ENCODE results near the gene FTO.

FTO gene

DNA sequence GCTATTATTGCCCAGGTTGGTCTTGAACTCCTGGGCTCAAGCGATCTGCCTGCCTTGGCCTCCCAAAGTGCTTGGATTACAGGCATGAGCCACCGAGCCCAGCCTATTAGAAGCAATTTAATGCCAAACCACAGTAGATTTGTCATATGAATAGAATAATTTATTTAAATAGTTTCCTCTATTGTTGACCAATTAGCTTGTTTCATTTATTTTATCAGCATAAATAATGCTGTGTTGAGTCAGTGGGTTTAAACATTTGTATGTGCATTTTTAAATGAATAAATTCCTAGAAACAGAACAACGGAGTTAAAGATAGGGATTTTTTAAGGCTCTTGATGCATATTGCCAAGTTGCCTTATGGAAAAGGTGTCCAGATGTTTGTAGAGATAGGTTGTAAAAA, 26.7 kb downstream of the FTO start:
- Mint-ChIP-seq H3K27ac (no peak overlapping the region), H3K4me3 (no peak overlapping the region), H3K27me3 (no peaks in the 10 kb centered on the region), H3K36me3 (peaks cover 20% of the 10 kb centered on the region), H3K9me3 (peaks cover 5% of the 10 kb centered on the region), H3K4me1 (peaks cover 59% of the 10 kb centered on the region)
- no peak for ATAC-seq

DNA sequence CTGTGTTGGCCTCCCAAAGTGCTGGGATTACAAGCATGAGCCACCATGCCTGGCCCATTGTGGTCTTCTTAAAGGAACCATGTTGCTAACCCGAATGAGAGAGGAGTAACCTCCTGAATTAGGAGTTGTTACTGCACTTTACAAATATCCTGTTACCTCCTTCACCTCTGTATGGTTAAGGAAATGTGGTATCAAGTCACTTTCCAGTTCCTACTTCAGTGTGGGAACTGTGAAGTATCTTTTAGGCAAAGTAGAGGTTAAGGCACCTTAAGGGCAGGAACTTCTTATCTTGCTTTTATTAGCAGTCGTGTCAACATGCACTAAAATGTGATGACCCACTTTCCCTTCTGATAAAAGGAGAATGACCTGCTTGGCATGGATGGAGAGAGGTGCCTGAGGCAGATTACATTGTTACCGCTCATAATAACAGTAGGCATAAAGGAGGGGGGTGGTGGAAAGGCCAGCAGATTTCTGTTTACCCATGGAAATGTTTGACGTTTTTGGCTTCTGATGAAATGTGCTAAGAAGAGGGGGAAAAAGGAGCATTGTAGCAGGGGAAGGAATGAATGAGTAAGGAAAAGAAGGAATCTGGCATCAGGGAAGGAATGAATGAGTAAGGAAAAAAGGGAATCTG, 28.5 kb downstream of the FTO start:
- Mint-ChIP-seq H3K36me3 (peaks cover 19% of the 10 kb centered on the region), H3K27me3 (no peaks in the 10 kb centered on the region), H3K27ac (no peak overlapping the region), H3K9me3 (no peaks in the 10 kb centered on the region), H3K4me3 (no peak overlapping the region), H3K4me1 (peaks cover 55% of the 10 kb centered on the region)
- ATAC-seq = no peak

DNA sequence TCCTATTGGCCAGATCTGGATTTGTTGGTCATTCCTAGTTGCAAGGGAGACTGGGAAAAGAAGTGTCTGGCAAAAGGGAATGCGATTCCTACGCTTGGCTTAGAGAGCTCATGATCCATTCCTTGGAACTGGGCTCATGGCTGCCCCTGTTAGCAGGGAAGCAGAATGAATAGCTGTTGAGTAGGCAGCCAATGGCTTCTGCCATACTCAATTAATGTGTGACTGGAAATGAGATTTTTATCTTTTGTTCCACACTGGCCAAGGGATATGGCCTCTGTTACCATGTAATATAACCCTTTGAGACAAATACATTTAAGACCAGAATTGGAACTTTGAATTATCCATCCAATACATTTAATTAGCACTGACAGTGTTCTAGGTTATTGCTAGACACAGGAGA, 31.0 kb downstream of the FTO start:
- ATAC-seq = no peak
- no peaks in the 10 kb centered on the region for H3K9me3 Mint-ChIP-seq
- H3K4me1 Mint-ChIP-seq = peaks cover 42% of the 10 kb centered on the region
- no peak overlapping the region for H3K4me3 Mint-ChIP-seq
- no peak overlapping the region for H3K27ac Mint-ChIP-seq
- peaks cover 7% of the 10 kb centered on the region for H3K36me3 Mint-ChIP-seq
- H3K27me3 Mint-ChIP-seq = no peaks in the 10 kb centered on the region

DNA sequence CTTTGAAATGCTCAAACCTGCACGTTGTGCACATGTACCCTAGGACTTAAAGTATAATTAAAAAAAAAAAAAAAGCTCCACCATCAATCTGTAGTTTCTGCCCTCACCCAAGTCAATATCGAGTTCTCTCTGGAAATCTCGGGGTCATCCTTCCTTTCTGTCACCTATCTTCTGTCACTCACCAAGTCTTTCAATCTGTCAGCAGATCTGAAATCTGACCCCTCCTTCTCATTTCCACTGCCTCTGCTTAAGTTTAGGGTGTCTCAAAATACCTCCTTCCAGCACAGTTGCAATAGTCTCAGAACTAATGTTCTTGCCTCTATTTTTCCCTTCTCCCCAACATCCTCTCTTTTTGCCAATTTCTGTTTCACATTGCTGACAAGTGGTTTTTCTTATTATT, 32.3 kb downstream of the FTO start:
- H3K27ac Mint-ChIP-seq = no peak overlapping the region

DNA sequence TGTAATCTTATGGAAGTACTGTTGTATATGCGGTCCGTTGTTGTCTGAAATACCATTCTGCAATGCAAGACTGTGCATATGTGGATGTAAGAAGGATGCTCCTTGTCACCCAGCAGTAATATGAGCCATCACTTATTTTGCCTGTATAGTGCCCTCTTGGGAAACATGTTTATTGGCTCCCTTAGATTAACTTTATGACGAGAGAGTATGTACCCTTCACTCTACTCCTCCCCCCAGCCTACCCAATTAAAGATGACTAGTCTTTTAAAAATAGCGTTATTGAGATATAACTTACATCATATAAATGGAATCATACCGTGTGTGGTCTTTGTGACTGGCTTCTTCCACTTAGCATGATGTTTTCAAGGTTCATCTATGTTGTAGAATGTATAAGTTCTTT, 33.6 kb downstream of the FTO start:
- peaks cover 7% of the 10 kb centered on the region for H3K36me3 Mint-ChIP-seq

More for the DNA sequence above, 32.3 kb downstream of the FTO start:
- no peaks in the 10 kb centered on the region for H3K9me3 Mint-ChIP-seq
- H3K36me3 Mint-ChIP-seq = peaks cover 7% of the 10 kb centered on the region
- peaks cover 34% of the 10 kb centered on the region for H3K4me1 Mint-ChIP-seq
- ATAC-seq = no peak
- no peaks in the 10 kb centered on the region for H3K27me3 Mint-ChIP-seq
- no peak overlapping the region for H3K4me3 Mint-ChIP-seq

DNA sequence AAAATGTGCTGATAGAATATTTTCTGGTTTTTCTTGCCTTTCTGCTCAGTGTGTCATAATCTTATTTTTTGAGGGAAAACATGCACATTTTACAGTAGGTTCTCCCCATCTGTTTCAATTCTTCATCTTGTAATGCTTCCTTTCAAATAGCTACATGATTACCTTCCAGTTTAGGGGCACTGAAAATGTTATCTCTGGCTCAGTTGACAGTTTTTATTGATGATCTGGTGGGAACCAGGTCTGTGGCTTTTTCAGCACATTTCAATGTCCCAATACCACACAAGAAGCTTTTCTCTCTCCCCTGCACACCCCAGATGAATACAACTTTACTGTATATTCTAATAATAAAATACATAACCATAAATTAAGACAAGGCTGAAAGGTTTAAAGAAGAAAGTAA, 36.5 kb downstream of the FTO start:
- no peaks in the 10 kb centered on the region for H3K27me3 Mint-ChIP-seq
- no peak overlapping the region for H3K4me3 Mint-ChIP-seq
- peaks cover 7% of the 10 kb centered on the region for H3K36me3 Mint-ChIP-seq
- H3K9me3 Mint-ChIP-seq = no peaks in the 10 kb centered on the region
- peaks cover 29% of the 10 kb centered on the region for H3K4me1 Mint-ChIP-seq
- no peak overlapping the region for H3K27ac Mint-ChIP-seq
- ATAC-seq = no peak

More for the DNA sequence above, 33.6 kb downstream of the FTO start:
- peaks cover 29% of the 10 kb centered on the region for H3K4me1 Mint-ChIP-seq
- ATAC-seq = no peak
- H3K27me3 Mint-ChIP-seq = no peaks in the 10 kb centered on the region
- no peaks in the 10 kb centered on the region for H3K9me3 Mint-ChIP-seq
- no peak overlapping the region for H3K4me3 Mint-ChIP-seq
- no peak overlapping the region for H3K27ac Mint-ChIP-seq

DNA sequence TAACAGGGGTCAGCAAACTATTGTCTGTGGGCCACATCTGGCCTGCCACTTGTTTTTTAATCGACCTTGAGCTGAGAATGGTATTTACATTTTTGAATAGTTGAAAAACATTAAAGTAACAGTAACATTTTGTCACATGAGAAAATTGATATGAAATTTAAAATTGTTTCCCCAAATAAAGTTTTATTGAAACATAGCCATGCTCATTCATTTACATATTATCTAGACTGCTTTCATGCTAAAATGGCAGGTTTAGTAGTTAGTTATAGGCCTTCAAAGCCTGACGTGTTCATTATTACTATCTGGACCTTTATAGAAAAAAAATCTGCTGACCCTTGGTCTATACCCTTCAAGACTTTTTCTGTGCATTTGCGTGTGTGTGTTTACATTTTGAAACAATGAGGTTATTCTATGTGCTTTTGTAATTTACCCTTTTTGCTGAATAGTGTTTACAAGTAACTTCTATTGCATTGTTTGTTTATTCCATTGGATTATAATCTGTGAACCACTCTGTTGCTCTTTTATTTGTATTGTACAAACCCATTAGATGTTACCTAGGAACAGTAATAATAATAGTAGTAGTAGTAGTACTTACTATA, 37.1 kb downstream of the FTO start:
- no peaks in the 10 kb centered on the region for H3K27me3 Mint-ChIP-seq
- H3K4me3 Mint-ChIP-seq = no peak overlapping the region
- H3K27ac Mint-ChIP-seq = no peak overlapping the region
- peaks cover 7% of the 10 kb centered on the region for H3K36me3 Mint-ChIP-seq
- no peak for ATAC-seq
- peaks cover 34% of the 10 kb centered on the region for H3K4me1 Mint-ChIP-seq
- no peaks in the 10 kb centered on the region for H3K9me3 Mint-ChIP-seq

DNA sequence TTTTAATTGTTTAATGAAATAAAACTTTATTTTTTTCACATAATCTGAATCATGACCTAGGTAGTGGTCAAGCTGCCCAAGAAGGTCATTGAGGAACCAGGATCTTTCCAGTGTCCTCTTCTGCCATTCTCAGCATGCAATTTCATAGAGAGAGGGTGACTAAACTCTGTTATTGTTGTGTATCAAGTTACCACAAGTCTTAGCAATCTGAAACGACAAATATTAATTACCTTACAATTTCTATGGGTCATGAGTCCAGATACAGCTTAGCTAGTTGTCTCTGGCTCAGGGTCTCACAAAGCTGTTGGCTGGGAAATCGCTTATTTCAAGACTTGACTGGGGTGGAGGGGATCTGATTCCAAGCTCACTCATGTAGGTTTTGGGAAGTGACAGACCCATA, 37.6 kb downstream of the FTO start:
- no peak for ATAC-seq
- Mint-ChIP-seq H3K4me3 (no peak overlapping the region), H3K27ac (no peak overlapping the region), H3K4me1 (peaks cover 33% of the 10 kb centered on the region), H3K36me3 (peaks cover 3% of the 10 kb centered on the region), H3K27me3 (no peaks in the 10 kb centered on the region), H3K9me3 (no peaks in the 10 kb centered on the region)

DNA sequence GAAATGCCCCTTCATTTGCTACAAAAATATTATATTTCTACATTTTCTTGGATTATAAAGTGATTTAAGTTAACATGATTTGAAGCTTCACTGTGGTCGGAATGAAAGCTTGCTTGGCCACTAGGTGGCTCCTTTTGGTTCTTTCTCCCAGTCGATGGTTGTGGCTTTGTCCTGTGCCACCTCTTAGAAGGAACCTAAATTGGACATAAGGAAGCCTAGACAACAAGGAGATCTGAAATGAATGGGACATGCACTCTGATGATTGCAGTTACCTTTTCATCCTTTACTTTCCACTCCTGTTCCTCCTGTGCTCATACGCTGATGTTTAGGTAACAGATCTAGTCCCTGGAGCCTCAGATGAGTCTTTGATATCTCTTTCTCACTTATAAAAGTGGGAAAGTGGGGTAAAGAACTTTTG, 39.2 kb downstream of the FTO start:
- H3K9me3 Mint-ChIP-seq = peaks cover 2% of the 10 kb centered on the region
- H3K4me3 Mint-ChIP-seq = no peak overlapping the region
- no peak for ATAC-seq
- peaks cover 40% of the 10 kb centered on the region for H3K4me1 Mint-ChIP-seq
- no peaks in the 10 kb centered on the region for H3K27me3 Mint-ChIP-seq
- peaks cover 8% of the 10 kb centered on the region for H3K36me3 Mint-ChIP-seq
- H3K27ac Mint-ChIP-seq = no peak overlapping the region

DNA sequence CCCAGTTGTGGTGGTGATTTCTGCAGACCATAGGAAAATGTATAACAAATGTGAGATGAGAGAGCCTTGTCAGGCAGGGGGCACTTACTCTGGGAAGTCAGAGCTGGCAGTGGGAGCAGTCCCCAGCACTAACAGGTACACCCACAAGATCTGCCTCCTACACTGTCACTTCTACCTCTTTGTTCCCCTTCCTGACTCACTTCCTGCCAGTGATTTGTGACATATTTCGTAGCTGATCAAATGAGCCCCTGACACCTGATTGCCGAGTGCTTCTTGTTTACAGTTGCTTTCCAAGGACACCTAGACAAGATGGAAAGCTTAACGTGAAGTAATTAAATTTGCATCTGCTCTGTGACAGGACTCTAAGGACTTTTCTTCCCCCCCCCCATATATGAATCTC, 40.5 kb downstream of the FTO start:
- peaks cover 8% of the 10 kb centered on the region for H3K36me3 Mint-ChIP-seq
- H3K4me1 Mint-ChIP-seq = peaks cover 40% of the 10 kb centered on the region
- peaks cover 2% of the 10 kb centered on the region for H3K9me3 Mint-ChIP-seq
- peak; percentile 58 for ATAC-seq
- H3K27ac Mint-ChIP-seq = peak overlapping the region; percentile 19
- H3K4me3 Mint-ChIP-seq = no peak overlapping the region
- H3K27me3 Mint-ChIP-seq = no peaks in the 10 kb centered on the region

DNA sequence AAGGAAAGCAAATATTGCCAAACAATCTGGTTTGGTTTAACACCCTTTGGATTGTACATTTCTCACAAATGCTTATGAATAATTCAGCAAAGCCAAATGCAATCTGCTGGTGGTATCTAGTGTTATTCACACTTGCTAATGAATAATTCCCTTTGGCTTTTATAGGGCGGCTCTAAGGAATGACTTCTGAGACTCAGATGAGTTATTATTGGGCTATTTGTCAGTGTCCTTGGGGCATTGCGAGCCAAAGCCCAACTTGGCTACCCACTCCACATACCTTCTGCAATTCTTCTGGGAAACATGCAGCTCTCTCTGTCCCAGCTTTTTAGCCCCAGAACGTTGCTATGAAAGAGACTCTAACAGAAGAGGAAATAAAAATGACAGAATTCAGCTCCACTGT, 41.1 kb downstream of the FTO start:
- Mint-ChIP-seq H3K27ac (no peak overlapping the region), H3K9me3 (peaks cover 2% of the 10 kb centered on the region), H3K36me3 (peaks cover 8% of the 10 kb centered on the region), H3K4me3 (no peak overlapping the region), H3K4me1 (peaks cover 40% of the 10 kb centered on the region), H3K27me3 (no peaks in the 10 kb centered on the region)
- ATAC-seq = no peak

DNA sequence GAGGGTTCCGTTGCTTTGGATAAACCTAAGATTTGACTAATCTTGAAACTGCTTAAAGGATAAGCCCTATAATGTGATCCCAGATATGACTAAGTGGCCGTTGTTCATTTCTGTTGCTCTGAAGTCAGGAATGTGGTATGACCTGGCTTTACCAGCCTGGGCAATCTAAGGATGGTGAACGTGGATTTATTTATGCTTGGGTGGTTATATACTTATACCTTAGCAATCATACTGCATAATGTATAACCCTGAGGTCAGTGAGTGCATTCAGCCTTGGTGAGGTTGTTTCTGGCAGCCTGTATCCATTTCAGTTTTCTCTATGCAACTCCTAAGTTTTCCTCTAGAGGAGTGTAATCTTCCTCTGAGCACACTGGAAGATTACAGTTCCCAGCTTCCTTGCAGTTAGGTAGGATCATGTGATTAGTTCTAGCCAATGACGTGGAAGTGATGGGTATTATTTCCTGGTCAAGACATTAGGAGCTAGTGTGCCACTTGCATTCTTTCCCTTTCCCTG, 41.9 kb downstream of the FTO start:
- Mint-ChIP-seq H3K27me3 (no peaks in the 10 kb centered on the region), H3K4me1 (peaks cover 40% of the 10 kb centered on the region), H3K9me3 (peaks cover 2% of the 10 kb centered on the region), H3K27ac (no peak overlapping the region), H3K36me3 (peaks cover 8% of the 10 kb centered on the region), H3K4me3 (no peak overlapping the region)
- ATAC-seq = no peak

DNA sequence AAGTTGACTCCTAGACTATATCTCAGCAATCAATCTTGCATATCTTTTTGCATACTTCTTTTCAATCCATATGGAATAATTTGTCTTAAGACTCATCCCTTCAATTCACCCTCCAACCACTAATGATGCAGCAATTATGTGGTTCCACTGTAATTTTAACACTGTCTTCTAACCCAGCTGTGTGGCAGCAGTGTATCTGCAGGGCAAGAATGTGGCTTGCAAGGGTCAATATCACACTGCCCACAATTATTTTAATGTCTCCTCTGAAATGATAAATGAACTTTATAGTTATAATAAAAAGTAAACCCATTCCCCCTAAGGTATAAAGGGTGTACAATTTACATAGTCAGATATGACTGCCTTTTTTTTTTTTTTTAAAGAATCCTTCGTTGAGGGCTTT, 48.6 kb downstream of the FTO start:
- H3K27me3 Mint-ChIP-seq = no peaks in the 10 kb centered on the region
- peaks cover 5% of the 10 kb centered on the region for H3K36me3 Mint-ChIP-seq
- peaks cover 13% of the 10 kb centered on the region for H3K4me1 Mint-ChIP-seq
- ATAC-seq = no peak
- H3K27ac Mint-ChIP-seq = no peak overlapping the region
- H3K4me3 Mint-ChIP-seq = no peak overlapping the region
- H3K9me3 Mint-ChIP-seq = peaks cover under 1% of the 10 kb centered on the region

DNA sequence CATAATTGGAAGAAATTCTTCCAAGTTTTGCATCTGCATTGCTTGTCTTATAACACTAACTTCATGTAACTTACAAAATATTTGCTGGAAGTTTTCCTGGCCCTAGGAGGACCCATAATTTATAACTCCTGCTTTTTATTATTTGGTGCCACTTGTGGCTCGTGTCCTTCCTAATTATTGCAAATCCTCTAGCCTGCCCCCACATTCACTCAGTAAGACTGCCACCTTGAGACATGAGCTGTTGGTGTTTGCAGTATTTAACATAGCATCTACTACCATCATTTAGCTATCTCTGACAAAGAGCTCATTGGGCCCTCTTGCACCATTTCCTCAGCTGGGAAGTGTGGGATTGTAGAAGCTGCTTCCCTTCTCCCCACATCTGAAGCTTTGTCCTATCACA, 49.5 kb downstream of the FTO start:
- peaks cover 7% of the 10 kb centered on the region for H3K36me3 Mint-ChIP-seq
- ATAC-seq = no peak
- H3K27me3 Mint-ChIP-seq = no peaks in the 10 kb centered on the region
- no peak overlapping the region for H3K27ac Mint-ChIP-seq
- H3K9me3 Mint-ChIP-seq = peaks cover 1% of the 10 kb centered on the region
- no peak overlapping the region for H3K4me3 Mint-ChIP-seq
- peaks cover 10% of the 10 kb centered on the region for H3K4me1 Mint-ChIP-seq

DNA sequence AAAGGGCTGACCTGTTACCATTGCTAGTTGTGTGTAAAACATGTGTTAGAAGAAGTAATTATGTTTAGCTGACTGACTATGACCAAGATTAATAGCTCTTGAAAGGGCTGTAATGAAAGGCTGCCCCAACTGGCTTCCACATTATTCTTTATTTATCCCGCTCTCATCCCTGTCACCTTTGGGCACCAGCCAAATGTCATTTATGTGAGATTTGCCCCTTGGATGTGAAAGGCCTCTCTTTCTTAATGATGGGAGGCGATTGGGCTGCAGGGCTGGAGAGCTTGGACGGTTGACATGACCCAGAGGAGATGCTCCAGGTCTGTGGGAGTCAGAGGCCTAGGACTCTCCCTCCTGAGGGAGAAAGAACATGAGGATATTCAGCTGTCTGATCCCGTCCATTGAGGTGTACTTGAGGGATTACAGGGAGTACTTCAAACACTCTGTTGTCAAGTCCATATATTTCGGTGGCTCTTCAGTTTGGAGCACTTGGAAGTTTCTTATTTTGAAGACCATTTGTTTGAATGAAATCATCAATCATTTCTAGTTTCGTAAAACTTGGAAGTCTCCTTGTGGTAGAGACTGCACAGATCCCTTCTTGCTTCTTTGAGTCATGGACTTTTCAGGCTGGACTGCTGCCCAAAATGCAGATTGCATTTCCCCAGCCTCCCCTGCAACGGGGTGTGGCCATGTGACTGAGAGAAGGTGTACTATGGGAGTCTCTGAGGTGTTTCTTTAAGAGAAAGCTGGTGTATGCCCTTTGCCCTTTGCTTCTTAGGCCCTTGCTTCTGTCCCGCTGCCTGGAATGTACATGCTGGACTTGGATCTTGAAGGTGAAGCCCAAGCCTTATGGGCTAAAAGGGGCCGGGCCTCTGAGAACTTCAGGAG, 51.3 kb downstream of the FTO start:
- no peak for ATAC-seq
- H3K4me1 Mint-ChIP-seq = peaks cover 10% of the 10 kb centered on the region

More for the DNA sequence above, 51.3 kb downstream of the FTO start:
- H3K9me3 Mint-ChIP-seq = peaks cover 9% of the 10 kb centered on the region
- H3K4me3 Mint-ChIP-seq = no peak overlapping the region
- no peak overlapping the region for H3K27ac Mint-ChIP-seq
- peaks cover 23% of the 10 kb centered on the region for H3K36me3 Mint-ChIP-seq
- no peaks in the 10 kb centered on the region for H3K27me3 Mint-ChIP-seq

All from stimulated activated memory B cell treated with anti-CD40 and anti-IgM and Interleukin-4, amounts not matched to agents 10 μg/mL and 1 μg/mL and 100 μg/mL, for 72 hours (primary cell).